K562 (cell line): ENCODE measurements around the gene TBXAS1. TPM values are rescaled to one million over a fixed set of nuclear protein-coding genes. Genes with fewer than 3 reads are reported as not detected.

Experiments used
- ATAC-seq: fragments of 200-7000 bp; cut with Tn5 transposase; 3 replicates; pipeline ENCODE4 v1.9.1; 2020; ENCODE audit warnings: moderate library complexity
- BruUV-seq: library from RNA; stranded (reverse); fragments of 400-500 nt; replicated peaks from 2 replicates; lab custom pipeline; 2021; lab: Mats Ljungman, UMichigan
- CTCF ChIA-PET: fragments of 300-600 bp; formaldehyde crosslinking; extraction: SDS; loops from one replicate; lab custom pipeline; 2021; ENCODE audit warnings: low intra/inter-chr PET ratio; lab: Yijun Ruan, JAX
- POLR2A ChIA-PET: fragments of 300-600, 350-650 bp; sonication (Branson Sonifier 250); formaldehyde crosslinking; extraction: SDS; loops from one replicate; lab custom pipeline; 2021; ENCODE audit warnings: antibody characterized with exemption, inconsistent platforms; lab: Yijun Ruan, JAX
- DNase-seq, 4 experiments: peaks; one replicate each; pipeline versions ENCODE4 v3.0.0 to v3.0.0-alpha.2; 2011 to 2018; ENCODE audit warnings: low spot score in 3 of 4, mixed read lengths in 3 of 4; ENCODE audit errors: extremely low read depth in 1 of 4
- FAIRE-seq: peaks from 2 replicates; lab custom pipeline; 2011; peaks lifted over from hg19 to GRCh38; lab: Jason Lieb, UNC
- H2AFZ ChIP-seq: 2 replicates; pipeline ENCODE4 v1.6.0; 2011; ENCODE audit warnings: low read depth, low read length, control low read depth, inconsistent platforms
- H3K27ac ChIP-seq: fragments of 200-600 bp; 3 replicates; pipeline ENCODE4 v1.8.0; 2011; ENCODE audit warnings: low read depth, mild to moderate bottlenecking, control low read depth, inconsistent platforms, low read length, moderate library complexity, mixed read lengths; ENCODE audit errors: extremely low read depth
- H3K27me3 ChIP-seq, 2 experiments: fragments of 300-600 bp in 1 of 2; 2 replicates in 1 of 2; 3 replicates in 1 of 2; pipeline versions ENCODE4 v1.6.0 to v1.8.0; 2011; ENCODE audit warnings: inconsistent platforms in 2 of 2, low read length in 2 of 2, mild to moderate bottlenecking in 1 of 2, mixed read lengths in 1 of 2, moderate library complexity in 1 of 2; ENCODE audit not compliant: control insufficient read depth in 2 of 2, insufficient read depth in 2 of 2
- H3K36me3 ChIP-seq: fragments of 300-600 bp; 3 replicates; pipeline ENCODE4 v1.8.0; 2011; ENCODE audit warnings: mild to moderate bottlenecking, low read length, inconsistent platforms; ENCODE audit not compliant: control insufficient read depth, insufficient read depth
- H3K4me1 ChIP-seq, 2 experiments: fragments of 200-600 bp in 1 of 2; replicated peaks in 1 of 2; 2 replicates in 1 of 2; 3 replicates in 1 of 2; pipeline versions ENCODE4 v1.5.1 to v1.8.0; 2011; ENCODE audit warnings: inconsistent platforms in 2 of 2, low read length in 2 of 2, mild to moderate bottlenecking in 1 of 2, mixed read lengths in 1 of 2, moderate library complexity in 1 of 2; ENCODE audit not compliant: control insufficient read depth in 2 of 2, insufficient read depth in 2 of 2
- H3K4me2 ChIP-seq: 2 replicates; pipeline ENCODE4 v1.6.1; 2011; ENCODE audit warnings: low read length, control low read depth, inconsistent platforms, mixed read lengths; ENCODE audit not compliant: insufficient read depth
- H3K4me3 ChIP-seq: fragments of 200-600 bp; sonication (generic), shearing (Covaris generic); 2 replicates; pipeline ENCODE4 v1.5.1; 2016; ENCODE audit warnings: control low read depth, inconsistent platforms
- H3K79me2 ChIP-seq: fragments of 200-600 bp; 3 replicates; pipeline ENCODE4 v1.8.0; 2011; ENCODE audit warnings: low read length, inconsistent platforms; ENCODE audit not compliant: control insufficient read depth, insufficient read depth
- H3K9ac ChIP-seq, 2 experiments: 2 replicates each; pipeline versions ENCODE4 v1.6.0 to v1.6.1; 2011; ENCODE audit warnings: low read depth in 2 of 2, low read length in 2 of 2, control low read depth in 1 of 2, inconsistent platforms in 1 of 2, mild to moderate bottlenecking in 1 of 2, mixed read lengths in 1 of 2; ENCODE audit not compliant: insufficient read depth in 1 of 2
- H3K9me1 ChIP-seq: one replicate; pipeline ENCODE4 v1.6.0; 2011; ENCODE audit warnings: inconsistent platforms, mild to moderate bottlenecking, low read length, moderate library complexity; ENCODE audit not compliant: control insufficient read depth, insufficient read depth
- H3K9me3 ChIP-seq: replicated peaks from 2 replicates; pipeline ENCODE4 v1.5.1; 2011; ENCODE audit warnings: low read depth, low read length, inconsistent platforms; ENCODE audit not compliant: control insufficient read depth, insufficient read depth
- H4K20me1 ChIP-seq: replicated peaks from 2 replicates; pipeline ENCODE4 v1.6.1; 2011; ENCODE audit warnings: low read length, inconsistent platforms, mixed read lengths; ENCODE audit not compliant: control insufficient read depth, insufficient read depth
- BRD9 ChIP-seq: fragments of 450-650 bp; IDR thresholded peaks from 2 replicates; pipeline ENCODE4 v1.6.1; 2018; ENCODE audit warnings: low read depth; ENCODE audit not compliant: partially characterized antibody
- HIVEP1 ChIP-seq: fragments of 250-450 bp; sonication (Bioruptor Pico); IDR thresholded peaks from 2 replicates; pipeline ENCODE4 v1.4.0; 2020; ENCODE audit warnings: mild to moderate bottlenecking
- LEF1 ChIP-seq: fragments of 450-650 bp; IDR thresholded peaks from 2 replicates; pipeline ENCODE4 v1.6.1; 2016; ENCODE audit warnings: mild to moderate bottlenecking
- MEIS2 ChIP-seq: fragments of 450-650 bp; IDR thresholded peaks from 2 replicates; pipeline ENCODE4 v1.6.1; 2014; ENCODE audit warnings: mild to moderate bottlenecking; ENCODE audit not compliant: partially characterized antibody
- NCOA4 ChIP-seq: fragments of 450-650 bp; IDR thresholded peaks from 2 replicates; pipeline ENCODE4 v1.6.1; 2018; ENCODE audit warnings: mild to moderate bottlenecking; ENCODE audit not compliant: partially characterized antibody
- NFE2 ChIP-seq: IDR thresholded peaks from 2 replicates; pipeline ENCODE4 v1.6.1; 2014; ENCODE audit warnings: antibody characterized with exemption, low read depth
- NFIC ChIP-seq: fragments of 450-650 bp; IDR thresholded peaks from 2 replicates; pipeline ENCODE4 v1.6.1; 2017; ENCODE audit warnings: mild to moderate bottlenecking, inconsistent platforms
- PHB ChIP-seq: fragments of 250-450 bp; sonication (Bioruptor Pico); IDR thresholded peaks from 2 replicates; pipeline ENCODE4 v1.5.0; 2021
- PHF21A ChIP-seq: fragments of 450-650 bp; IDR thresholded peaks from 2 replicates; pipeline ENCODE4 v1.6.1; 2017; ENCODE audit warnings: low read depth, borderline replicate concordance
- PTBP1 ChIP-seq: fragments of 200-400 bp; formaldehyde crosslinking; IDR thresholded peaks from 2 replicates; pipeline ENCODE4 v1.6.1; 2017; ENCODE audit warnings: low read depth, low read length
- ZFPM2 ChIP-seq: fragments of 250-450 bp; sonication (Bioruptor Pico); IDR thresholded peaks from 2 replicates; pipeline ENCODE4 v1.5.1; 2022; ENCODE audit warnings: mild to moderate bottlenecking
- ZKSCAN8 ChIP-seq: fragments of 200-800 bp; sonication (Bioruptor generic); IDR thresholded peaks from 2 replicates; pipeline ENCODE4 v1.6.1; 2016; ENCODE audit warnings: missing genetic modification characterization, missing compliant biosample characterization
- ZNF263 ChIP-seq: sonication (generic); formaldehyde crosslinking; IDR thresholded peaks from 2 replicates; pipeline ENCODE4 v1.8.0; 2022; ENCODE audit warnings: mild to moderate bottlenecking, missing genetic modification reagents, borderline replicate concordance
- WGBS: fragments of 100-300 bp; shearing (Covaris generic); methylation state at CpG from one replicate; pipeline ENCODE4 v1.1.6; 2016; ENCODE audit warnings: low coverage, mixed read lengths; ENCODE audit not compliant: insufficient coverage; ENCODE audit errors: missing lambda C conversion rate; 5-methylcytosine and 5-hydroxymethylcytosine counted together
- in situ Hi-C: fragments of 300-500 bp; cut with MboI; formaldehyde crosslinking; loops from 4 replicates; pipeline ENCODE4 v1.15.0; 2018; ENCODE audit warnings: inconsistent platforms, mixed read lengths
- intact Hi-C: fragments of 100-400 bp; cut with micrococcal nuclease; formaldehyde crosslinking; loops from 2 replicates; pipeline ENCODE4 v1.14.2; 2022
- polyA plus RNA-seq, 8 experiments: library from polyadenylated mRNA; depleted of rRNA in 4 of 8; stranded (reverse) in 5 of 8; unstranded in 3 of 8; fragments of >200 nt; fragmentation: Nextera tagmentation in 2 of 8; fragmentation: Illumina TruSeq in 1 of 8; extraction: Ambion mirVana in 2 of 8; extraction: Trizol in 1 of 8; gene quantifications; 2 replicates each; pipeline versions ENCODE4 v1.2.1 to v1.2.3, GENCODE V29; 2011 to 2014; ENCODE audit warnings: inconsistent platforms in 1 of 8, missing spikeins in 1 of 8
- total RNA-seq, 7 experiments: library from RNA; depleted of rRNA in 6 of 7; stranded (reverse); fragments of >200 nt in 6 of 7; fragmentation: Illumina TruSeq in 2 of 7; extraction: Trizol in 2 of 7; gene quantifications; 2 replicates each; pipeline versions ENCODE4 v1.2.1 to v1.2.3, GENCODE V29; 2011 to 2021; ENCODE audit warnings: low replicate concordance in 1 of 7
- TF ChIP-seq, protein P1 (sequence below): fragments of 250-450 bp; sonication (Bioruptor Pico); IDR thresholded peaks from 2 replicates; pipeline ENCODE4 v1.8.0; 2021; ENCODE audit warnings: moderate library complexity, mild to moderate bottlenecking, inconsistent platforms
- TF ChIP-seq, protein P2 (sequence below), 2 experiments: fragments of 200-800 bp in 1 of 2; sonication (Bioruptor generic) in 1 of 2; sonication (generic) in 1 of 2; formaldehyde crosslinking in 1 of 2; IDR thresholded peaks in 1 of 2; conservative IDR thresholded peaks in 1 of 2; 2 replicates each; pipeline versions ENCODE4 v1.5.0 to v1.6.1; 2016 to 2020; ENCODE audit warnings: missing compliant biosample characterization in 1 of 2, missing genetic modification characterization in 1 of 2, missing genetic modification reagents in 1 of 2
- TF ChIP-seq, protein P3 (sequence below): sonication (generic); formaldehyde crosslinking; IDR thresholded peaks from 2 replicates; pipeline ENCODE4 v1.8.0; 2022; ENCODE audit warnings: mild to moderate bottlenecking, missing genetic modification reagents

The TBXAS1 gene
- total and polyA plus RNA-seq, 9 of the 15 experiments (the other 6 are each of a cell fraction or from before 2014, with no cell fraction given): 1.1 to 8.3 (median 1.9) TPM

DNA sequence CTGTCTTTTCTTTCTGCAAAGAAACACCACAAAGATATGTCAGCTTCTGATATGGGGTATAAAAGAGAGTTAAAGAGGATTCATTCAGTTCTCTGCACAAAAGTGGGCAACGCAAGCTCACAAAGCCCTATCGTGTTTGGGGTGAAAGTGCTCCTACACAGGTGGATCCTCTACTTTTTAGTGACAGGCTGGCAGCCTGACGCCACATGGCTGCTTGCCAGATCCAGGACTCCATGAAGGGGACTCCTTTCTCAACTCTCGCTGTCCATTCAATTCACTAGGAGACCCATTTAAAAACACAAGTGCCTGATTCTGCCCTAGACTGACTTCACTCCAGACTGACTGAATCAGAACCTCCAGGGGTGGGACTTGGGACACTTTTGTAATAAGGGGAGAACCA is 225.7 kb downstream of the TBXAS1 start:
- FAIRE-seq: no peak
- ChIA-PET POLR2A (interaction anchor here (1.4 to 1.7 kb wide), 2 partner anchors 8 to 13 kb away, joined by 5 to 10 read pairs; partner anchors contain the start of gene PARP12), CTCF (no interaction called here)
- H3K27me3 ChIP-seq: no peaks in the 10 kb centered on the region
- H3K4me1 ChIP-seq: peaks cover 12 to 20% of the 10 kb centered on the region in 2 experiments
- peaks cover 8% of the 10 kb centered on the region for H3K79me2 ChIP-seq
- ATAC-seq: peak; percentile 5; the same call in 2 of the 3 replicates
- in situ Hi-C loops: no loop called here
- H3K9ac ChIP-seq: no peak overlapping the region
- H3K9me1 ChIP-seq: no peaks in the 10 kb centered on the region
- no TSS peak for BruUV-seq
- intact Hi-C loops: no loop called here
- no peak overlapping the region for H2AFZ ChIP-seq
- peaks cover 42% of the 10 kb centered on the region for H3K36me3 ChIP-seq
- no peak overlapping the region for H3K4me3 ChIP-seq
- no peaks in the 10 kb centered on the region for H3K9me3 ChIP-seq
- H3K4me2 ChIP-seq: no peak overlapping the region
- TF ChIP-seq, protein P1, sequence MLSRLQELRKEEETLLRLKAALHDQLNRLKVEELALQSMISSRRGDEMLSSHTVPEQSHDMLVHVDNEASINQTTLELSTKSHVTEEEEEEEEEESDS (CRISPR knock-in tag): no peak
- no peak for TF ChIP-seq LEF1
- TF ChIP-seq ZKSCAN8 (CRISPR knock-in tag): no peak
- peak; percentile 69 for TF ChIP-seq NFIC
- TF ChIP-seq, protein P2, sequence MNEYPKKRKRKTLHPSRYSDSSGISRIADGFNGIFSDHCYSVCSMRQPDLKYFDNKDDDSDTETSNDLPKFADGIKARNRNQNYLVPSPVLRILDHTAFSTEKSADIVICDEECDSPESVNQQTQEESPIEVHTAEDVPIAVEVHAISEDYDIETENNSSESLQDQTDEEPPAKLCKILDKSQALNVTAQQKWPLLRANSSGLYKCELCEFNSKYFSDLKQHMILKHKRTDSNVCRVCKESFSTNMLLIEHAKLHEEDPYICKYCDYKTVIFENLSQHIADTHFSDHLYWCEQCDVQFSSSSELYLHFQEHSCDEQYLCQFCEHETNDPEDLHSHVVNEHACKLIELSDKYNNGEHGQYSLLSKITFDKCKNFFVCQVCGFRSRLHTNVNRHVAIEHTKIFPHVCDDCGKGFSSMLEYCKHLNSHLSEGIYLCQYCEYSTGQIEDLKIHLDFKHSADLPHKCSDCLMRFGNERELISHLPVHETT (CRISPR knock-in tag; conservative IDR thresholded peaks at IDR 0.05 in 1 of 2, IDR thresholded peaks at IDR 0.05 in 1 of 2): 0 out of 4 replicates have a peak, but pooled peaks of 1 of the 2 experiments have one; percentile 4
- no peak for TF ChIP-seq PHF21A
- no peak for TF ChIP-seq MEIS2
- no peak for TF ChIP-seq PHB (CRISPR knock-in tag)
- no peak for TF ChIP-seq HIVEP1 (CRISPR knock-in tag)
- no peak for TF ChIP-seq NCOA4
- TF ChIP-seq, protein P3, sequence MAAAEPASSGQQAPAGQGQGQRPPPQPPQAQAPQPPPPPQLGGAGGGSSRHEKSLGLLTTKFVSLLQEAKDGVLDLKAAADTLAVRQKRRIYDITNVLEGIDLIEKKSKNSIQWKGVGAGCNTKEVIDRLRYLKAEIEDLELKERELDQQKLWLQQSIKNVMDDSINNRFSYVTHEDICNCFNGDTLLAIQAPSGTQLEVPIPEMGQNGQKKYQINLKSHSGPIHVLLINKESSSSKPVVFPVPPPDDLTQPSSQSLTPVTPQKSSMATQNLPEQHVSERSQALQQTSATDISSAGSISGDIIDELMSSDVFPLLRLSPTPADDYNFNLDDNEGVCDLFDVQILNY (CRISPR knock-in tag): no peak
- TF ChIP-seq BRD9: no peak
- peak; percentile 22; the same call in 1 of the 2 replicates for TF ChIP-seq ZNF263 (CRISPR knock-in tag)
- TF ChIP-seq ZFPM2 (CRISPR knock-in tag): no peak
- no peak for TF ChIP-seq NFE2
- TF ChIP-seq PTBP1: no peak
- no peaks in the 10 kb centered on the region for H4K20me1 ChIP-seq
- no peak overlapping the region for H3K27ac ChIP-seq
- peak in 2 of 4 experiments; percentile 21 to 35 for DNase-seq
- WGBS: 62% methylated on average over 4 of the region's 4 CpGs
